Astrocyte (in vitro differentiated cells and primary cell): Measurements from ENCODE around the gene DSC3.

Experiments
- EZH2 ChIP-seq: IDR thresholded peaks from 2 replicates; pipeline ENCODE4 v1.6.1; 2012; ENCODE audit warnings: mild to moderate bottlenecking, low read length, inconsistent platforms; ENCODE audit not compliant: insufficient read depth
- TF ChIP-seq, protein P1 (sequence below): IDR thresholded peaks from 2 replicates; pipeline ENCODE4 v1.5.1; 2011; ENCODE audit warnings: low read depth, mild to moderate bottlenecking, inconsistent platforms, low read length, moderate library complexity; ENCODE audit not compliant: insufficient read depth

DNA sequence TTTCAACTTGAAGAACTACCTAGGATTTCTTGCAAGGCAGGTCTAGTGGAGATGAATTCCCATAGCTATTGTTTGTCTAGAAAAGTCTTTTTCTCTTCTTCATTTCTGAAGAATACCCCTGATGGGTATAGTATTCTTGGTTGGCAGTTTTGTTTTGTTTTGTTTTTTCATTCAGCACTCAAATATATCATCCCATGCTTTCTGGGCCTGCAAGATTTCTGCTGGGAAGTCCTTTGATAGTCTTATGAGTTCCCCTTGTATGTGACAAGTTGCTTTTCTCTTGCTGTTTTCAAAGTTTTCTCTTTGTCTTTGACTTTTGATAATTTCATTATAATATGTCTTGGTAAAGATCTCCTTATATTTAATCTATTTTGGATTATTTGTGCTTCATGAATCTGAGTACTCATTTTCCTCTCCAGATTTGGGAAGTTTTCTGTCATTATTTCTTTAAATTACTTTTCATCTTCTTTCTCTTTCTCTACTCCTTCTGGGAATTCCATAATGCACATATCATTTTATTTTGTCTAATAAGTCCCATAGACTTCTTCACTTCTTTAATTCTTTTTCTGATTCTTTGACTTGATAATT, 101.5 kb downstream of the DSC3 start:
- TF ChIP-seq, protein P1, sequence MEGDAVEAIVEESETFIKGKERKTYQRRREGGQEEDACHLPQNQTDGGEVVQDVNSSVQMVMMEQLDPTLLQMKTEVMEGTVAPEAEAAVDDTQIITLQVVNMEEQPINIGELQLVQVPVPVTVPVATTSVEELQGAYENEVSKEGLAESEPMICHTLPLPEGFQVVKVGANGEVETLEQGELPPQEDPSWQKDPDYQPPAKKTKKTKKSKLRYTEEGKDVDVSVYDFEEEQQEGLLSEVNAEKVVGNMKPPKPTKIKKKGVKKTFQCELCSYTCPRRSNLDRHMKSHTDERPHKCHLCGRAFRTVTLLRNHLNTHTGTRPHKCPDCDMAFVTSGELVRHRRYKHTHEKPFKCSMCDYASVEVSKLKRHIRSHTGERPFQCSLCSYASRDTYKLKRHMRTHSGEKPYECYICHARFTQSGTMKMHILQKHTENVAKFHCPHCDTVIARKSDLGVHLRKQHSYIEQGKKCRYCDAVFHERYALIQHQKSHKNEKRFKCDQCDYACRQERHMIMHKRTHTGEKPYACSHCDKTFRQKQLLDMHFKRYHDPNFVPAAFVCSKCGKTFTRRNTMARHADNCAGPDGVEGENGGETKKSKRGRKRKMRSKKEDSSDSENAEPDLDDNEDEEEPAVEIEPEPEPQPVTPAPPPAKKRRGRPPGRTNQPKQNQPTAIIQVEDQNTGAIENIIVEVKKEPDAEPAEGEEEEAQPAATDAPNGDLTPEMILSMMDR, result no peak
- no peak for TF ChIP-seq EZH2
